ENCODE results near the gene R3HDM4. TPM values are rescaled to one million over a fixed set of nuclear protein-coding genes. Genes with fewer than 3 reads are reported as not detected.

Gene R3HDM4
- total RNA-seq (2022; extraction: Qiagen RNA extraction) = 24.0 to 40.9 TPM (median 35.3 TPM) in 5 replicates

GRCh38 chr19:913080-913748 is at the start of gene R3HDM4:
R3HDM4 (minus strand) TSS chr19:913219; CDS start chr19:913157, 62 bp downstream.

GRCh38 chr19:925526-926322 is 12.7 kb upstream of the R3HDM4 start, which contains the start of gene ARID3A:
ARID3A (plus strand) TSS chr19:926035; CDS start chr19:929529, 3,494 bp downstream.

GRCh38 chr19:917323-918151 is 4.5 kb upstream of the R3HDM4 start, which contains the start of gene KISS1R:
KISS1R (plus strand) TSS chr19:917333; CDS start chr19:917503, 170 bp downstream.

GRCh38 chr19:892894-893689 is 19.9 kb downstream of the R3HDM4 start, which contains the start of the genes MED16 and RNU6-9:
MED16 (minus strand) TSS chr19:893187; CDS start chr19:891131, 2,056 bp downstream.
RNU6-9 (plus strand) TSS chr19:893484.

GRCh38 chr19:858868-859843 is 53.9 kb downstream of the R3HDM4 start, which contains the start of gene CFD:
CFD (plus strand) TSS chr19:859664; CDS start chr19:859690, 26 bp downstream.

GRCh38 chr19:852136-853013 is 60.6 kb downstream of the R3HDM4 start, which contains the start of gene ELANE:
ELANE (plus strand) TSS chr19:852303; CDS start chr19:852329, 26 bp downstream.

Other genes with a start within 250 kb of the R3HDM4 start
- gene FSTL3, start 236.8 kb downstream of the R3HDM4 start, total RNA-seq (2022; extraction: Qiagen RNA extraction) = 215 to 309 TPM (median 261 TPM) in 5 replicates
- gene PRSS57, start 217.8 kb downstream of the R3HDM4 start, total RNA-seq (2022; extraction: Qiagen RNA extraction) = 0.14 TPM in 1 of 5 replicates, not detected in the others
- gene PALM, start 204.3 kb downstream of the R3HDM4 start, total RNA-seq (2022; extraction: Qiagen RNA extraction) = 11.0 to 17.2 TPM (median 15.6 TPM) in 5 replicates
- 60.7 to 84.1 TPM (median 81.1 TPM) in 5 replicates for gene MISP, start 162.1 kb downstream of the R3HDM4 start, total RNA-seq (2022; extraction: Qiagen RNA extraction)
- 179 to 224 TPM (median 212 TPM) in 5 replicates for gene PTBP1, start 115.8 kb downstream of the R3HDM4 start, total RNA-seq (2022; extraction: Qiagen RNA extraction)
- 2.6 to 5.1 TPM (median 3.6 TPM) in 5 replicates for gene PLPPR3, start 91.3 kb downstream of the R3HDM4 start, total RNA-seq (2022; extraction: Qiagen RNA extraction)
- 0.20 to 0.28 TPM (median 0.24 TPM) in 4 of 5 replicates, not detected in the other for gene AZU1, start 85.4 kb downstream of the R3HDM4 start, total RNA-seq (2022; extraction: Qiagen RNA extraction)
- gene PRTN3, start 72.2 kb downstream of the R3HDM4 start, total RNA-seq (2022; extraction: Qiagen RNA extraction) = 0.17 to 0.66 TPM (median 0.42 TPM) in 5 replicates
- 0.09 to 0.23 TPM (median 0.17 TPM) in 4 of 5 replicates, not detected in the other for gene ELANE, start 60.9 kb downstream of the R3HDM4 start, total RNA-seq (2022; extraction: Qiagen RNA extraction)
- gene CFD, start 53.6 kb downstream of the R3HDM4 start, total RNA-seq (2022; extraction: Qiagen RNA extraction) = 10.1 to 20.7 TPM (median 16.8 TPM) in 5 replicates
- 12.6 to 23.8 TPM (median 22.5 TPM) in 5 replicates for gene MED16, start 20.0 kb downstream of the R3HDM4 start, total RNA-seq (2022; extraction: Qiagen RNA extraction)
- not detected in 5 replicates for gene RNU6-9, start 19.7 kb downstream of the R3HDM4 start, total RNA-seq (2022; extraction: Qiagen RNA extraction)
- gene KISS1R, start 4.1 kb upstream of the R3HDM4 start, total RNA-seq (2022; extraction: Qiagen RNA extraction) = 0.19 to 0.43 TPM (median 0.21 TPM) in 5 replicates
- 2.8 to 6.6 TPM (median 5.6 TPM) in 5 replicates for gene ARID3A, start 12.8 kb upstream of the R3HDM4 start, total RNA-seq (2022; extraction: Qiagen RNA extraction)
- gene WDR18, start 71.1 kb upstream of the R3HDM4 start, total RNA-seq (2022; extraction: Qiagen RNA extraction) = 39.8 to 62.3 TPM (median 57.5 TPM) in 5 replicates
- 1.7 to 3.9 TPM (median 3.0 TPM) in 5 replicates for gene GRIN3B, start 87.2 kb upstream of the R3HDM4 start, total RNA-seq (2022; extraction: Qiagen RNA extraction)
- 62.1 to 144 TPM (median 130 TPM) in 5 replicates for gene TMEM259, start 107.9 kb upstream of the R3HDM4 start, total RNA-seq (2022; extraction: Qiagen RNA extraction)
- gene RNU6-2, start 108.3 kb upstream of the R3HDM4 start, total RNA-seq (2022; extraction: Qiagen RNA extraction) = not detected in 5 replicates
- 93.3 to 117 TPM (median 109 TPM) in 5 replicates for gene CNN2, start 113.4 kb upstream of the R3HDM4 start, total RNA-seq (2022; extraction: Qiagen RNA extraction)
- 11.1 to 20.7 TPM (median 16.9 TPM) in 5 replicates for gene ABCA7, start 126.9 kb upstream of the R3HDM4 start, total RNA-seq (2022; extraction: Qiagen RNA extraction)
- 2.8 to 6.4 TPM (median 5.2 TPM) in 5 replicates for gene ARHGAP45, start 153.9 kb upstream of the R3HDM4 start, total RNA-seq (2022; extraction: Qiagen RNA extraction)
- gene POLR2E, start 182.2 kb upstream of the R3HDM4 start, total RNA-seq (2022; extraction: Qiagen RNA extraction) = 202 to 261 TPM (median 248 TPM) in 5 replicates
- 425 to 537 TPM (median 506 TPM) in 5 replicates for gene GPX4, start 190.8 kb upstream of the R3HDM4 start, total RNA-seq (2022; extraction: Qiagen RNA extraction)

All from A549 treated with dexamethasone at 1 μM for 4 hours (cell line).